ENCODE data around the gene FOXO4. TPM values are rescaled to one million over a fixed set of nuclear protein-coding genes. Genes with fewer than 3 reads are reported as not detected.
"Not testable (repeated sequence)": the region's sequence is repeated elsewhere in the genome, so short reads cannot be mapped to it uniquely, and the experiment has no call there.

Gene FOXO4
- total RNA-seq: 22.4 TPM

GRCh38 chrX:71095555-71095980, at the start of gene FOXO4:
Gene FOXO4 (plus strand): TSS chrX:71095851. CDS start chrX:71096529, 678 bp downstream.
- peak; percentile 63 to 91 (median 85) for DNase-seq (ENCODE audit: low read depth in 2 of 3, low spot score in 2 of 3)

GRCh38 chrX:71047891-71048290, 47.8 kb upstream of the FOXO4 start:
- DNase-seq (ENCODE audit: low read depth in 2 of 3, low spot score in 2 of 3): not testable (repeated sequence)

GRCh38 chrX:71052721-71053120, 42.9 kb upstream of the FOXO4 start:
- DNase-seq (ENCODE audit: low read depth in 2 of 3, low spot score in 2 of 3): no peak

- peak in 2 of 3 donors; percentile 19 to 28 for DNase-seq (ENCODE audit: low read depth in 2 of 3, low spot score in 2 of 3)
Measured at GRCh38 chrX:71053217-71053621, 42.4 kb upstream of the FOXO4 start.

- DNase-seq (ENCODE audit: low read depth in 2 of 3, low spot score in 2 of 3): no peak
Measured at GRCh38 chrX:71056867-71057266, 38.8 kb upstream of the FOXO4 start.

- peak in 2 of 3 donors; percentile 9 to 39 for DNase-seq (ENCODE audit: low read depth in 2 of 3, low spot score in 2 of 3)
Measured at GRCh38 chrX:71057848-71058530, 37.7 kb upstream of the FOXO4 start.

GRCh38 chrX:71060127-71060526, 35.5 kb upstream of the FOXO4 start:
- no peak for DNase-seq (ENCODE audit: low read depth in 2 of 3, low spot score in 2 of 3)

- DNase-seq (ENCODE audit: low read depth in 2 of 3, low spot score in 2 of 3): no peak
Measured at GRCh38 chrX:71067089-71067488, 28.6 kb upstream of the FOXO4 start.

GRCh38 chrX:71067712-71068043, 28.0 kb upstream of the FOXO4 start:
- DNase-seq (ENCODE audit: low read depth in 2 of 3, low spot score in 2 of 3): peak in 1 of 3 donors; percentile 9

- DNase-seq (ENCODE audit: low read depth in 2 of 3, low spot score in 2 of 3): peak; percentile 72 to 93 (median 91)
Measured at GRCh38 chrX:71068044-71068918, 27.4 kb upstream of the FOXO4 start, which contains the start of gene SNX12. Gene SNX12 (minus strand): TSS chrX:71068334. CDS start chrX:71068306, 28 bp downstream.

- DNase-seq (ENCODE audit: low read depth in 2 of 3, low spot score in 2 of 3): no peak
Measured at GRCh38 chrX:71070531-71070930, 25.1 kb upstream of the FOXO4 start.

- no peak for DNase-seq (ENCODE audit: low read depth in 2 of 3, low spot score in 2 of 3)
Measured at GRCh38 chrX:71081330-71082123, 14.1 kb upstream of the FOXO4 start.

GRCh38 chrX:71082124-71082647, 13.5 kb upstream of the FOXO4 start:
- DNase-seq (ENCODE audit: low read depth in 2 of 3, low spot score in 2 of 3): no peak

GRCh38 chrX:71082822-71083221, 12.8 kb upstream of the FOXO4 start:
- no peak for DNase-seq (ENCODE audit: low read depth in 2 of 3, low spot score in 2 of 3)

GRCh38 chrX:71085900-71086299, 9.8 kb upstream of the FOXO4 start:
- no peak for DNase-seq (ENCODE audit: low read depth in 2 of 3, low spot score in 2 of 3)

GRCh38 chrX:71091263-71091662, 4.4 kb upstream of the FOXO4 start:
- no peak for DNase-seq (ENCODE audit: low read depth in 2 of 3, low spot score in 2 of 3)

- no peak for DNase-seq (ENCODE audit: low read depth in 2 of 3, low spot score in 2 of 3)
Measured at GRCh38 chrX:71095033-71095432, 618 bp upstream of the FOXO4 start.

GRCh38 chrX:71095981-71096759, 519 bp downstream of the FOXO4 start:
- peak in 1 of 3 donors; percentile 59 for DNase-seq (ENCODE audit: low read depth in 2 of 3, low spot score in 2 of 3)

GRCh38 chrX:71096760-71097032, 1.0 kb downstream of the FOXO4 start:
- DNase-seq (ENCODE audit: low read depth in 2 of 3, low spot score in 2 of 3): no peak

GRCh38 chrX:71098302-71098701, 2.7 kb downstream of the FOXO4 start:
- peak in 2 of 3 donors; percentile 77 to 88 for DNase-seq (ENCODE audit: low read depth in 2 of 3, low spot score in 2 of 3)

All from hematopoietic multipotent progenitor cell (in vitro differentiated cells).